ENCODE measurements around the gene PRPF6.

DNA sequence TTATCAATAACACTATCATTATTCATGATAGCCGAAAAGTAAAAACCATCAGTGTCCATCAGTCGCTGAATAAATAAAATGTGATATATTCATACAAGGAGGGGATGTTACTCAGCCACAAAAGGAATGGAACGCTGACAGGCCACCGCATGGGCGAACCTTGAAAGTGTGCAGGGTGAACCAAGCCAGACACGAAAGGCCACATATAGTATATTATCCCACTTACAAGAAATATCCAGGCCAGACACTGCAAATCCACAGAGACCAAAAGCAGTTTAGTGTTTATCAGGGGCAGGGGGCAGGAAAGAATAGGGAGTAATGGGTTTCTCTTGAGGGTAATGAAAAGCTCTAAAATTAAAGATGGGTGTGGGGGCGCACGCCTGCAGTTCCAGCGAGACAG lies 62.8 kb downstream of the PRPF6 start:
- no peak for TF ChIP-seq POLR2A (IDR thresholded peaks at IDR 0.05)
- TF ChIP-seq, protein P1, sequence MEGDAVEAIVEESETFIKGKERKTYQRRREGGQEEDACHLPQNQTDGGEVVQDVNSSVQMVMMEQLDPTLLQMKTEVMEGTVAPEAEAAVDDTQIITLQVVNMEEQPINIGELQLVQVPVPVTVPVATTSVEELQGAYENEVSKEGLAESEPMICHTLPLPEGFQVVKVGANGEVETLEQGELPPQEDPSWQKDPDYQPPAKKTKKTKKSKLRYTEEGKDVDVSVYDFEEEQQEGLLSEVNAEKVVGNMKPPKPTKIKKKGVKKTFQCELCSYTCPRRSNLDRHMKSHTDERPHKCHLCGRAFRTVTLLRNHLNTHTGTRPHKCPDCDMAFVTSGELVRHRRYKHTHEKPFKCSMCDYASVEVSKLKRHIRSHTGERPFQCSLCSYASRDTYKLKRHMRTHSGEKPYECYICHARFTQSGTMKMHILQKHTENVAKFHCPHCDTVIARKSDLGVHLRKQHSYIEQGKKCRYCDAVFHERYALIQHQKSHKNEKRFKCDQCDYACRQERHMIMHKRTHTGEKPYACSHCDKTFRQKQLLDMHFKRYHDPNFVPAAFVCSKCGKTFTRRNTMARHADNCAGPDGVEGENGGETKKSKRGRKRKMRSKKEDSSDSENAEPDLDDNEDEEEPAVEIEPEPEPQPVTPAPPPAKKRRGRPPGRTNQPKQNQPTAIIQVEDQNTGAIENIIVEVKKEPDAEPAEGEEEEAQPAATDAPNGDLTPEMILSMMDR (IDR thresholded peaks at IDR 0.05), result no peak
